ENCODE results near the gene RFC2.
"Not testable (repeated sequence)": the region's sequence is repeated elsewhere in the genome, so short reads cannot be mapped to it uniquely, and the experiment has no call there.

RFC2 gene

GRCh38 chr7:74282748-74283459 lies 28.7 kb upstream of the RFC2 start:
- no peak for DNase-seq

GRCh38 chr7:74280985-74281384 lies 26.8 kb upstream of the RFC2 start:
- DNase-seq = no peak

DNA sequence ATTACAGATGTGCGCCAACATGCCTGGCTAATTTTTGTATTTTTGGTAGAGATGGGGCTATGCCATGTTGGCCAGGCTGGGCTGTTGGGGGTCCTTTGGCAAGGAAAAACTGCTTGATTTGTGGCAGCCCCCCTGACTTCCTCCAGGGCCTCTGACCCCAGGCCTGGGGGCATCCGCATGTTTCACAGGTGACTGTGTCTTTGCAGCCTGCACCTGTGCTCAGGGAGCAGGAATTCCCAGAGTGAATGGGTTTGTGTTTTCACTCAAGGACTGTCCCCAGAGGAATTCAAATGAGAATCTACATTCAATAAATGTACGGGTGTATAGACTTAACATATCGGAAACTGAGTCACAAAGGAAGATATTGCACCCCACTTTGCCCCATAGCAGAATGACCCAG lies 23.4 kb upstream of the RFC2 start:
- DNase-seq = no peak

GRCh38 chr7:74275401-74275881 lies 21.2 kb upstream of the RFC2 start:
- DNase-seq = no peak

DNA sequence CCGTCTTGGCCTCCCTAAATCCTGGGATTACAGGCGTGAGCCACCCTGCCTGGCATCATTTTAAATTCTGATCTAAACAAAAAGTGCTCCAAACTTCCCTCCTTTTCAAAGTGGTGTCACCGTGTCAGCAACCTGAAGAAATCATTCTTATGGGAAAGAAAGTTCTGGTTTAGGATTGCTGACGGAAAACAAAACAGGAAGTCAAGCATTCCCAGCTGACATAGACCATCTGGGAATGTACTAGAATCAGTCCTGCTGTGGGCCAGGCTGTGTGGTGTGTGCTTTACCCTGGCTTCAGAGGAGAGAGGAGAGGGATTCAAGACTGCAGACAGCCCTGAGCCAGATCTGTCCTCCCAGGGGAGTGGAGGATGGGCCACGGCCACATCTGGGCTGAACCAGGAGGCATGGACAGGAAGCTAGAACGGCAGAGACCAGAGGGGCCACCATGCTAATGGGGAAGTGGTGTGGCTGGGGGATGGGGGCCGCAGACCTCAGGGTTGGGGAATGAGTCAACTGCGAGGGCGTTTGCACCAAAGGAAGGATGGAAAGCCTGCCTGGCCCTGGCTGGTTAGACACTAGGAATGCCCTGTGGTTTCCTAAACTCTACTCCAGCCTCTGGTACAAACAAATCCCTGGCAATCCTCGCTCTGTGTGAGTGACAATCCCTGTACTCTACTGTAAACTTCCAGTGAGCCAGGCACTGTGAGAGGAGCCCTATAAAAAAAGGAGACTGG lies 18.3 kb upstream of the RFC2 start:
- DNase-seq = peak; percentile 76

DNA sequence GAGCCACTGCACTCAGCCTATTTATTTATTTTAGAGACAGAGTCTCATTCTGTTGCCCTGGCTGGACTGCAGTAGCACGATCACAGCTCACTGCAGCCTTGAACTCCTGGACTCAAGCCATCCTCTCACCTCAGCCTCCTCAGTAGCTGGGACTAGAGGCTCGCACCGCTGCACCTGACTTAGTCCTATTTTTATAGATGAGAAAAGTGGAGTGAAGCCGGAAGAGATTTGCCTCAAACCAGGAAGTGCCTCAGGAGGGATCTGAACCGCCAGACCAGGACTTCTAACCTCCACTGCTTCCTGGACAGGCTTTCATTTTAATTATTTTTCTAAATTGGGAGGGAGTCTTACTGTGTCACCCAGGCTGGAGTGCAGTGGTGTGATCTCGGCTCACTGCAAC lies 17.5 kb upstream of the RFC2 start:
- no peak for DNase-seq

DNA sequence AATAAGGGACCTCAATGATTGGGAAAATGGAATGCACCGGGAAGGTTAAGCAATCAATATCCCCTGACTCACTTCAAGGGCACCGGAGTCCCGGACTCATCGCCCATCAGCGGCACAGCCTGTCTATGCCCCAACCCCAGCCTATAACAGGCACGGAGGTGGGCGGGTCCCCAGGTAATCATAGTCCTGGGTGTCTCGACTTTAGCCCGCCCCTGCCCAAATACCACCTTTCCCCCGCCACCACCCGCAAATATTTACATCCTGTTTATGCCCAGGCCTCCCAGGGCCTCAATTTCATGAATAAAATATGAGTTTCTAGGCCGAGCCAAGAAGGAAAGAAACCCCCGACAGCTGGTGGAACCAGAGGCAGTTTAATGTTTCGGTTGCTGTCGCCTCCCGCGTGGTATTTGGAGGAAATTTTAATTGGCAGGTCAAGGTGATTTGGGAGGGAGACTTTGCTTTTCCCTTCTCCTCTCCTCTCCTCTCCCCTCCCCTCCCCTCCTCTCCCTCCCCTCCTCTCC lies 15.6 kb upstream of the RFC2 start:
- peak; percentile 80 for DNase-seq

- DNase-seq = no peak
Measured at GRCh38 chr7:74267756-74268565, 13.8 kb upstream of the RFC2 start.

- DNase-seq = no peak
Measured at GRCh38 chr7:74266191-74266963, 12.2 kb upstream of the RFC2 start.

DNA sequence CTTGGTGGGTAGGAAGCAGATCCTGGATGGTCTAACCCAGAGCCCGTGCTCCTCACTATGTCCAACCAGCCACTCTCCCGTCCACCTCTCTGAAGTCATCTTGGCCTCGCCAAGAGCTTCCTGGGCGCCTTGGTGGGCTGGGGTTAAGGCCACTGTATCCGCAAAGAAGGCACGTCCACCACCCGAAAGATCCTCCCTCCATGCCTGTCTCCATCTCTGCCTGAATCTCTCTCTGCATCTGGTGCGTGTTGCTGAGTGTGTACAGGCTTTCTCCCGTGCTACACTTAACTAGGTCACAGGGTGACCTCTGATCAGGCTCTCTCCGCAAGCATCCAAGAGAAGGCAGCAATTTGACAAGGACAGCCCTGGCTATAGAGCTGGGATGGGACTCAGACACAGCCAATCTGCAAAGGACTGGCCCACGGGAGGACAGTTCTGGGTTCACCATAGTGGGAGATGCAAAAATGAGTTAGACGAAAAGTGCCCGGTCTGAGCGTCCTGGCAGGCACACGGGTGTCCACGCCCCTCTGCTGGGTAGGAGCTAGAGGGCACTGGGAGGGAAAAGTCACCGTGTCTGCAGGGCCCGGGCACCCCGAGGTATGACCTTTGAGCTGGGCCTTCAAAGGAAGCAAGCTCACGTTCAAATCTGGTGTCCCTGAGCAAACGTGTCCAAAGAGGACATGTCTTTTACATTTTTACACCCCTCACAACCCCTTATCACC lies 9.4 kb upstream of the RFC2 start:
- DNase-seq = no peak

DNA sequence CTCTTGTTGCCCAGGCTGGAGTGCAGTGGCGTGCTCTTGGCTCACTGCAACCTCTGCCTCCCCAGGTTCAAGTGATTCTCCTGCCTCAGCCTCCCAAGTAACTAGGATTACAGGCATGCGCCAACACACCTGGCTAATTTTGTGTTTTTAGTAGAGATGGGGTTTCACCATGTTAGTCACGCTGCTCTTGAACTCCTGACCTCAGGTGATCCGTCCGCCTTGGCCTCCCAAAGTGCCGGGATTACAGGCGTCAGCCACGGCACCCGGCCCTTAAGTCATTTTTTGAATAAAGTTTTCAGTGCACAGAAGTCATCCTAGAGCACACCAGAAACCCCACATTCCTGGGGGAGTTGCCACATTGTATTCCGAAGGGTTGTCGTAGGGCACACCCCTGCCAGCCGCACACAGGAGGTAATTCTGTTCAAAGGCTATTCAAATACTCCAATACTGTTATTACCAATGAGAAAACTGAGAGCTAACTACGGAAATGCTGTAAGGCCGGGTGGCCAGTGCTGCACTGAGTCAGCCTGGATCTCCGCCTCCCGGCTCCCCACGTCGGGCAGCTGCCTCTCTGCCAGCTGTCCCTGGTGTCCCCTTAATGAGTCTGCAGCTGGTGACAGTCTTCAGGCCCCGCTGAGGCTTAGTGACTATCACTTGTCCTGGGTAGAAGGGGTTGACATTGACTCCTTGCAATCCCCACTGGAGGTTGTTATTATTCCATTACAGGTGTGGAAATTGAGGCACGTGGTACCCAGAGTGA lies 8.6 kb upstream of the RFC2 start:
- DNase-seq = no peak

GRCh38 chr7:74258639-74259038 lies 4.4 kb upstream of the RFC2 start:
- DNase-seq = no peak

DNA sequence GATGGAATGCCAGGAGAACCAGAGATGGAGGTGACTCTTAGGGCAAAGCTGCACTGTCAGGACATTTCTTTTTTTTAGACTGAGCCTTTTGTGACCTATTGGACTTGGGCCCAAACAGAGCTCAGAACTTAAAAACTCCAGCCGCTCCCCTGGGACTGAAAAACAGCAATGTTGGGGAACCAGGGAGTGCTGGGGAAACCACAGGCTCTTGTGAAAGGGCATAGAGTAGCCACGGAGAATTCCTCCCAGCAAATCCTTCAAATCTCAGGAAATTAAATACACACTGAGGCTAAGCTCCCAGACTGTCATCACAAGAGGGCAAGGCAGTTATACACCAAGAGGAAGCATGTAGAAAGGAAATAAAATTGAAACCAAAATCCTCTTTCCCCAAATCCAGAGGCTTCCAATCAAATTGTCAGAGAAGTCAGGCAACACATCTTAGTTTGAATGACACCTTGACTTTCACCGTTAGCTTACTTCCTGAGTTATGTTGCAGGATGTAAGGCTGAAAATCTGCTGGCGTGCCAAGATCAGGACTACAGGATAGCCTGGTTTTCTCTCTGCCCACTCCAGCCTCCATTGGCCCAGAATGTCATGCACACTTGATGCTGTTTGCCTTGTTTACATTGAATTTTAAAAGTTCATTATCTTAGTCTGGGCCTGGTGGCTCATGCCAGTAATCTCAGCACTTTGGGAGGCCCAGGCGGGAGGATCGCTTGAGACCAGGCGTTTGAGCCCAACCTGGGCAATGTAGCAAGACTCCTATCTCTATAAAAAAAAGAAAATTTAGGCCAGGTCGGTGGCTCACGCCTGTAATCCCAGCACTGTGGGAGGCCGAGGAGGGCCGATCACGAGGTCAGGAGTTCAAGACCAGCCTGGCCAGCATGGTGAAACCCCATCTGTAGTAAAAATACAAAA lies 2.6 kb upstream of the RFC2 start:
- peak; percentile 56 for DNase-seq

DNA sequence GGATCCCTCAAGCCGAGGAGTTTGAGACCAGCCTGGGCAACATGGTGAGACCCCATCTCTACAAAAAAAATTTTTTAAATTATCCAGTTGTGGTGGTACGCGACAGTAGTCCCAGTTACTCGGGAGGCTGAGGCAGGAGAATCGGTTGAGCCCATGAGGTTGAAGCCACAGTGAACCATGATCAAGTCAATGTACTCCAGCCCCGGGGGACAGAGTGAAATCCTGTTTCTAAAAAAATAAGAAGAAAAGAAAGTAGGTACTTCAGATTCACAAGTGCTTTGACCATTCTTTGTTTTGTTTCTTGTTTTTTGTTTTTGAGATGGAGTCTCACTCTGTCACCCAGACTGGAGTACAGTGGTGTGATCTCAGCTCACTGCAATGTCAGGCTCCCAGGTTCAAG lies 1.3 kb upstream of the RFC2 start:
- DNase-seq = not testable (repeated sequence)

DNA sequence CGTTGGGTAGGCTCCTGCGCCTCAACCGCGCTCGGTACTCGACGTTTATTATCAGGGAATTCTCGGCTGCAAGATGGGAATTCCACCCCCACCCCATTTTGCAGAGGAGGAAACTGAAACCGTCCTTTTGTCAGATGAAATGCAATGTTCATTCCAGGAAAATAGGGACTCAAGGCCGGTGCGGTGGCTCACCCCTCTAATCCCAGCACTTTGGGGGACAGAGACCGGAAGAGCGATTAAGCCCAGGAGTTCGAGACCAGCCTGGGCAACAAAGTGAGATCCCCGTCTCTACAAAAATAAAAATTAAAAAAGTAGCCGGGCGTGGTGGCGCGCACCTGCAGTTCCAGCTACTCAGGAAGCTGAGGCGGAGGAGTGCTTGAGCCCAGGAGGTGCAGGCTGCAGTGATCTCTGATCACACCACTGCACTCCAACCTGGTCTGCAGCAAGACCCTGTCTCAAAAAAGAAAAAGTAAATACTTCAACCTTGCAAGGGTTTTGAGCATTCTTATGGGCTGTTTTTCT lies 720 bp upstream of the RFC2 start:
- DNase-seq = no peak

GRCh38 chr7:74253835-74254128 lies 417 bp downstream of the RFC2 start:
- no peak for DNase-seq

DNA sequence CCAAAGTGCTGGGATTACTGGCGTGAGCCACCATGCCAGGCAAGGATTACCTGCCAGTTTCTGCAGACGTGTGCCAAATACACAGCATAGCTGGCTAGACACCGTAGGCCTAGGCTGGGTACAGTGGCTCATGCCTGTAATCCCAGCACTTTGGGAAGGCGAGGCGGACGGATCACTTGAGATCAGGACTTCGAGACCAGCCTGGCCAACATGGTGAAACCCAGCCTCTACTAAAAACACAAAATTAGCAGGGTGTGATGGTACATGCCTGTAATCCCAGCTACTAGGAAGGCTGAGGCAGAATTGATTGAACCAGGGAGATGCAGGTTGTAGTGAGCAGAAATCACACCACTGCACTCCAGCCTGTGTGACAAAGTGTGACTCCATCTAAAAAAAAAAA lies 868 bp downstream of the RFC2 start:
- DNase-seq = no peak

- DNase-seq = no peak
Measured at GRCh38 chr7:74252893-74253292, 1.3 kb downstream of the RFC2 start.

DNA sequence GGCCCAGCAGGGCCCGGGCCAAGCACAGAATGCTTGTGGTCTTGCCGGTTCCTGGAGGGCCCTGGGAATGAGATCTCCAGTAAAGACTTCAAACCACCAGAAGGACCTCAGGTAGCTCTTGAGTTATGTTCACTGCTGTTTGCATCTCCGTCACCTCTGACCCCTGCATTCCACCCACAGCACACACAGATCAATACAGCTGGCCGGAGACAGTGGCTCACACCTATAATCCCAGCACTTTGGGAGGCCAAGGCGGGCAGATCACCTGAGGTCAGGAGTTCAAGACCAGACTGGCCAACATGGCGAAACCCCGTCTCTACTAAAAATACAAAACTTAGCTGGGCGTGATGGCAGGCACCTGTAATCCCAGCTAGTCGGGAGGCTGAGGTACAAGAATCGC lies 5.1 kb downstream of the RFC2 start:
- DNase-seq = not testable (repeated sequence)

DNA sequence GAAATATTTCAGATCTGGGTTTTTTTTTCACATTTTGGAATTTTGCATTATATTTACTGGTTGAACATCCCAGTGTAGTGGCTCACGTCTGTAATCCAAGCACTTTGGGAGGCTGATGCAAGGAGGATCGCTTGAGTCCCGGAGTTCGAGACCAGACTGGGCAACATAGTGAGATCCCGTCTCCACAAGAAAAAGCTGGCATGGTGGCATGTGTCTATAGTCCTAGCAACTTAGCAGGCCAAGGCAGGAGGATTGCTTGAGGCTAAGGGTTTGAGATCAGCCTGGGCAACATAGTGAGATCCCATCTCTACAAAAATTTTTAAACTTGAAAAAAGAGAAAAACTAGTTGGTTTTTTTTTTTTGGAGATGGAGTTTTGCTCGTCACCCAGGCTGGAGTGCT lies 6.0 kb downstream of the RFC2 start:
- DNase-seq = no peak

All from right forelimb (tissue), 1 donor.